PFSK-1 (cell line): Measurements from ENCODE around the gene ZSCAN16.
A peak's percentile ranks its signal among the peaks of the same experiment; 100 is the strongest.

Experiments used
- FOXP2 ChIP-seq: optimal IDR thresholded peaks from 2 replicates; pipeline ENCODE3; 2011; ENCODE audit warnings: borderline replicate concordance, control low read depth, inconsistent platforms; ENCODE audit not compliant: insufficient read depth; ENCODE audit errors: extremely low read length, extremely low read depth
- POLR2AphosphoS5 ChIP-seq: IDR thresholded peaks from 2 replicates; pipeline ENCODE4 v1.6.1; 2012; ENCODE audit warnings: low read depth, mild to moderate bottlenecking, control low read depth, low read length, moderate library complexity
- SIN3A ChIP-seq: IDR thresholded peaks from 2 replicates; pipeline ENCODE4 v1.6.1; 2012; ENCODE audit warnings: mild to moderate bottlenecking, low read length, moderate library complexity, borderline replicate concordance; ENCODE audit not compliant: insufficient read depth
- TAF1 ChIP-seq: IDR thresholded peaks from 2 replicates; pipeline ENCODE4 v1.6.1; 2012; ENCODE audit warnings: low read length, control low read depth, borderline replicate concordance; ENCODE audit not compliant: insufficient read depth
- TF ChIP-seq, protein P1 (sequence below), 2 experiments: IDR thresholded peaks; 2 replicates each; pipeline versions ENCODE4 v1.6.1 to v1.8.0; 2011 to 2012; ENCODE audit warnings: low read depth in 2 of 2, low read length in 2 of 2, control low read depth in 1 of 2, inconsistent platforms in 1 of 2, mild to moderate bottlenecking in 1 of 2, moderate library complexity in 1 of 2; ENCODE audit not compliant: insufficient read depth in 1 of 2

Gene ZSCAN16

DNA sequence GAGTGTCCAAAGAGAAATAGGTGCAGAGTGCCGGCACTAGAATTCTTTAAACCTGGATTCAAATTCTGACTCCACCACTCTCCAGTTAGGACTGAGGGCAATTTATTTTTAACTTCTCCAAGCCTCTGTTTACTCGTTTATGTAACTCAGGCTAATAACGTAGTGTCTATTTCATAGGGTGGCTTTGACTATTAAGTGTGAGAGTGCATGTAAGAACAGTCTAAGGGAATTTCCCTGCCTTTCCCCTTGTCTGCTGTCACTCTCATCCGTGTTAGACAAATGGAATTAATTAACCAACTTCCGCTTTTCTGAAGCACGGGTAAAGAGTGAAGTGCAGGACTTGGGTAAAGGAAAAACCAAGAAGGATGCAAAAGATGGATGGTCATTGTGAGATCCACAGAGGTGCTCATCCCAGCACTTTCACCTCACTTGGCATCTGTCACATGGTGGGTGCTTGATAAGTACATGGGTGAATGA is 13.1 kb downstream of the ZSCAN16 start:
- TF ChIP-seq POLR2AphosphoS5 (no peak), TAF1 (no peak), FOXP2 (no peak), SIN3A (no peak; the same call in 1 of the 2 replicates)
- TF ChIP-seq, protein P1, sequence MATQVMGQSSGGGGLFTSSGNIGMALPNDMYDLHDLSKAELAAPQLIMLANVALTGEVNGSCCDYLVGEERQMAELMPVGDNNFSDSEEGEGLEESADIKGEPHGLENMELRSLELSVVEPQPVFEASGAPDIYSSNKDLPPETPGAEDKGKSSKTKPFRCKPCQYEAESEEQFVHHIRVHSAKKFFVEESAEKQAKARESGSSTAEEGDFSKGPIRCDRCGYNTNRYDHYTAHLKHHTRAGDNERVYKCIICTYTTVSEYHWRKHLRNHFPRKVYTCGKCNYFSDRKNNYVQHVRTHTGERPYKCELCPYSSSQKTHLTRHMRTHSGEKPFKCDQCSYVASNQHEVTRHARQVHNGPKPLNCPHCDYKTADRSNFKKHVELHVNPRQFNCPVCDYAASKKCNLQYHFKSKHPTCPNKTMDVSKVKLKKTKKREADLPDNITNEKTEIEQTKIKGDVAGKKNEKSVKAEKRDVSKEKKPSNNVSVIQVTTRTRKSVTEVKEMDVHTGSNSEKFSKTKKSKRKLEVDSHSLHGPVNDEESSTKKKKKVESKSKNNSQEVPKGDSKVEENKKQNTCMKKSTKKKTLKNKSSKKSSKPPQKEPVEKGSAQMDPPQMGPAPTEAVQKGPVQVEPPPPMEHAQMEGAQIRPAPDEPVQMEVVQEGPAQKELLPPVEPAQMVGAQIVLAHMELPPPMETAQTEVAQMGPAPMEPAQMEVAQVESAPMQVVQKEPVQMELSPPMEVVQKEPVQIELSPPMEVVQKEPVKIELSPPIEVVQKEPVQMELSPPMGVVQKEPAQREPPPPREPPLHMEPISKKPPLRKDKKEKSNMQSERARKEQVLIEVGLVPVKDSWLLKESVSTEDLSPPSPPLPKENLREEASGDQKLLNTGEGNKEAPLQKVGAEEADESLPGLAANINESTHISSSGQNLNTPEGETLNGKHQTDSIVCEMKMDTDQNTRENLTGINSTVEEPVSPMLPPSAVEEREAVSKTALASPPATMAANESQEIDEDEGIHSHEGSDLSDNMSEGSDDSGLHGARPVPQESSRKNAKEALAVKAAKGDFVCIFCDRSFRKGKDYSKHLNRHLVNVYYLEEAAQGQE (IDR thresholded peaks at IDR 0.05; ENCODE audit: insufficient read depth in 1 of 2, low read depth in 2 of 2, low read length in 2 of 2), result no peak

DNA sequence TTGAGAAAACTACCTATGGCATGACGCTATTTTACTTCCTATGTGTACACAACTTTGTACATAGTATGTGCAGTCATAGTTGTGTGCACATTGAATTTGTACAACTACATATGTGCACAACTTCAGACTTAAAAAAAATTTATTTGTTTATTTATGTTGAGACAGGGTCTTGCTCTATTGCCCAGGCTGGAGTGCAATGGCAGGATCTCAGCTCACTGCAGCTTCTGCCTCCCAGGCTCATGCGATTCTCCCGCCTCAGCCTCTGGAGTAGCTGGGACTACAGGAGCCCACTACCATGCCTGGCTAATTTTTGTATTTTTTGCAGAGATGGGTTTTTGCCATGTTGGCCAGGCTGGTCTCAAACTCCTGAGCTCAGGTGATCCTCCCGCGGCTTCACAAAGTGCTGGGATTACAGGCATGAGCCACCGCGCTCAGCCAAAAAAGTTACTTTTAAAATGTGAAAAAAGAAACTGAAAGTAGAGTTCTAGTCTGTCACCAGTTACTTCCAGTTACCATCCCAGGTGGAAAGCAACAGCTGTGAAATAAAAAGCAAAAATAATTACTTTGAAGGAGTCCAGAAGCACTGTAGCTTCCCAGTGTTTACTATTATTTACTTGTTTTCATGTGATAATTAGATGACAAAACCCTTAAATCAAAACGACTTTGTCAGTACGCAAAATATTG is 15.6 kb downstream of the ZSCAN16 start:
- TF ChIP-seq FOXP2, result no peak
- TF ChIP-seq, protein P1 (IDR thresholded peaks at IDR 0.05; ENCODE audit: insufficient read depth in 1 of 2, low read depth in 2 of 2, low read length in 2 of 2), result no peak
- TF ChIP-seq TAF1, result no peak
- no peak for TF ChIP-seq POLR2AphosphoS5
- no peak for TF ChIP-seq SIN3A

DNA sequence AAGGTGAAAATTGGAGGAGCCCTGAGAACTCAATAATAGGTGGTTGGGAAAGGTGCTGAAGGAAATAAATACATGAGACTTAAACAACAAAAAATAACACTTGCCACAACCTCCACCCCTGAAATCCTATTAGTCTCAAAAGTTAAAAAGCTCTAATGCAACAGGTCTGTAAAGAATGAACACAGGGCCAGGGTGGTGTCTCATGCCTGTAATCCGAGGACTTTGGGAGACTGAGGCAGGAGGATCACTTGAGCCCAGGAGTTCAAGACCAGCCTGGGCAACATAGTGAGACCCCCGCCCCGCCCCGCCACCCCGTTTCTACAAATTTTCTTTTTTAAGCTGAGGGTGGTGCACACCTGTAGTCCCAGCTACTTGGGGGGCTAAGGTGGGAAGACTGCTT is 16.2 kb downstream of the ZSCAN16 start:
- TF ChIP-seq, protein P1 (IDR thresholded peaks at IDR 0.05; ENCODE audit: insufficient read depth in 1 of 2, low read depth in 2 of 2, low read length in 2 of 2), result no peak
- TF ChIP-seq TAF1 (no peak), FOXP2 (no peak)

DNA sequence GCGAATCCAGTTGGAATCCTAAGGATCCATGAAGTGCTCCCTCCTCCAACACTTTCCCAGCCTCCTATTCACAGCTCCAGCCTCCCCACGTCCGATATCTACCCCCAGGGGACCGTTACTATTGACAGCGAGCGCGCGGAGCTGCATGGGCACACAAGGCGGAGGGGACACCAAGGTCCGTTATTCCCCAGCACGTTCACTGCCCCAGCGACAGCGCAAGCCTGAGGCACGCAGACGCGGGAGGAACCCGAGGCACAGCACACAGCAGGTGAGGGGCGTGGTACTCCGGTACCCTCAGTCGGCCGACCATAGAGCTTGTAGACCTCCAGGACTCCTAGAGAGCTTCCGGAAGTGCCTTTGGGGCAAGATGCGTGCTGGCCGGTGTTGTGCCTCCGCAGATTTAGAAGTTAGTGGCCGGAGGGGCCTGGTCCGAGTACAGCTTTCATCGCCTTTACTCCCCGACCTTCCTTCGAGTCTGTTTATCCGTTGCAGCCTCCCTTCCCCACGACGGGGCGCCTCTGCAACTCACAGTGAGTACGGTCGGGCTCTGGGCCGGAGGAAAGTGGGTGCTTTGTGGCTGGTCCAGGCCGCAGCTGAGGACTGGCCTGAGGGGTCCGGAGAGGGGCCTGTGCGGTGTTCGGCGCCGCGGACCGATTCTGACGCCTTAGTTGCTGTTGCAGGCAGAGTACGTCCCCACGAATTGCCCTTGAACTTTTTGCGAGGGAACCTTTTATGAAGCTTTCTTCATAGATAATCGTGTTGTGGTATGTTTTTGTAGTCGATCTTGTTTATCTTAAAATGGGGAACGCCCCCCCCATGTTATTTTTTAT is 17.3 kb downstream of the ZSCAN16 start, which contains the start of gene ZKSCAN8:
TSS of gene ZKSCAN8 (plus strand) at position 384 of the 830 bp plus-strand sequence. CDS start 6,525 bp downstream, outside the sequence.
- TF ChIP-seq FOXP2 (peak; percentile 22), POLR2AphosphoS5 (peak; percentile 90), SIN3A (peak; percentile 20; the same call in 1 of the 2 replicates), TAF1 (peak; percentile 87; the same call in 1 of the 2 replicates)
- TF ChIP-seq, protein P1 (IDR thresholded peaks at IDR 0.05; ENCODE audit: insufficient read depth in 1 of 2, low read depth in 2 of 2, low read length in 2 of 2), result no peak; a peak in 1 of 4 replicates
